Upper lobe of left lung (tissue), 4 donors: ENCODE data around the gene PTGR3.

Experiments
- POLR2A ChIP-seq, 4 donors: fragments of 450-650 bp; IDR thresholded peaks; one replicate each; pipeline ENCODE4 v1.5.1; 2016 to 2017; ENCODE audit warnings: antibody characterized with exemption in 4 of 4, mild to moderate bottlenecking in 2 of 4
- POLR2AphosphoS5 ChIP-seq, 2 donors: sonication (generic); formaldehyde crosslinking; IDR thresholded peaks; one replicate each; pipeline ENCODE4 v1.5.1; 2017; ENCODE audit warnings: antibody characterized with exemption in 2 of 2
- TF ChIP-seq, protein P1 (sequence below), 6 experiments: fragments of 450-650 bp in 4 of 6; fragments of 200-600 bp in 2 of 6; sonication (generic) in 2 of 6; IDR thresholded peaks; one replicate each; pipeline ENCODE4 v1.5.1; 2016 to 2019; ENCODE audit warnings: antibody characterized with exemption in 6 of 6

DNA sequence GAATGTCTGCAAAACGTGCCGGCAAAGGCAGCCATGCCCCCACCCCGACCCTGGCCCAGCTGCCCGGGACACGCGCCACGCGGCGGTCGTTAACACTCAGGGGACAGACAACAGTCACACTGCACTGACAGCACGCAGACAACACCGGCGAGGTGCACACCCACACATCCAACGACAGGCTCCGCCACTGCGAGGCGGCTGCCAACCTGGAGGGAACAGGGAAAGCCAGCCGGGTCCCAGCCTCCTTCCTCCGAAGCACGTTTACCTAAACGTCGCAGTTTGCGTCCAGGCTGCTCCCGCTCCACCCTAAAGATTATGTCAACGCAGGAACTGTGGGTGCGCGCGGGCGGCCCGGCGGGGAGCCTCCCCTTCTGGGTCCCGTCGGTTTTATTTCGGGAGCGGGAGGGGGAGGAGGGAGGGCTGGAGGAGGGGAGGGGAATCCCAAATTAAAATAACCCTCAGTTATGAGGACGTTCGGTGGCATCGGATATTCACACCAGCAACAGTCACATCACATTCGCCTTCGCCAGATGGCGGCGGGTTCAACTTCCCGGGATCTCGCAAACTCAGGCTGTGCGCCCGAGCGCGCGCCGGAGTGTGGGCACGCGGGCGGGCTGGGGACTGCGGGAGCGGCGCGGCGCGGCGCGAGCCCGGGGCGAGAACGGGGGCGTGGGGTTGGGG lies 644 bp downstream of the PTGR3 start:
- TF ChIP-seq POLR2A (IDR thresholded peaks at IDR 0.05) (peak in 1 of 4 donors; percentile 31), POLR2AphosphoS5 (IDR thresholded peaks at IDR 0.05) (no peak)
- TF ChIP-seq, protein P1, sequence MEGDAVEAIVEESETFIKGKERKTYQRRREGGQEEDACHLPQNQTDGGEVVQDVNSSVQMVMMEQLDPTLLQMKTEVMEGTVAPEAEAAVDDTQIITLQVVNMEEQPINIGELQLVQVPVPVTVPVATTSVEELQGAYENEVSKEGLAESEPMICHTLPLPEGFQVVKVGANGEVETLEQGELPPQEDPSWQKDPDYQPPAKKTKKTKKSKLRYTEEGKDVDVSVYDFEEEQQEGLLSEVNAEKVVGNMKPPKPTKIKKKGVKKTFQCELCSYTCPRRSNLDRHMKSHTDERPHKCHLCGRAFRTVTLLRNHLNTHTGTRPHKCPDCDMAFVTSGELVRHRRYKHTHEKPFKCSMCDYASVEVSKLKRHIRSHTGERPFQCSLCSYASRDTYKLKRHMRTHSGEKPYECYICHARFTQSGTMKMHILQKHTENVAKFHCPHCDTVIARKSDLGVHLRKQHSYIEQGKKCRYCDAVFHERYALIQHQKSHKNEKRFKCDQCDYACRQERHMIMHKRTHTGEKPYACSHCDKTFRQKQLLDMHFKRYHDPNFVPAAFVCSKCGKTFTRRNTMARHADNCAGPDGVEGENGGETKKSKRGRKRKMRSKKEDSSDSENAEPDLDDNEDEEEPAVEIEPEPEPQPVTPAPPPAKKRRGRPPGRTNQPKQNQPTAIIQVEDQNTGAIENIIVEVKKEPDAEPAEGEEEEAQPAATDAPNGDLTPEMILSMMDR (IDR thresholded peaks at IDR 0.05), result peak in 2 of 6 experiments; percentile 19 to 26
